AG10803 (cell line): ENCODE data around the gene RAG2.

Source experiments
- DNase-seq: peaks from one replicate; pipeline ENCODE4 v3.0.0; 2010; ENCODE audit warnings: low read depth
- H3K4me3 ChIP-seq: 2 replicates; pipeline ENCODE4 v1.5.1; 2011; ENCODE audit warnings: mild to moderate bottlenecking, low read length, control low read depth
- TF ChIP-seq, protein P1 (sequence below): conservative IDR thresholded peaks from 2 replicates; pipeline ENCODE4 v1.5.1; 2011; ENCODE audit warnings: mild to moderate bottlenecking, low read length, control low read depth, inconsistent platforms

RAG2 gene

DNA sequence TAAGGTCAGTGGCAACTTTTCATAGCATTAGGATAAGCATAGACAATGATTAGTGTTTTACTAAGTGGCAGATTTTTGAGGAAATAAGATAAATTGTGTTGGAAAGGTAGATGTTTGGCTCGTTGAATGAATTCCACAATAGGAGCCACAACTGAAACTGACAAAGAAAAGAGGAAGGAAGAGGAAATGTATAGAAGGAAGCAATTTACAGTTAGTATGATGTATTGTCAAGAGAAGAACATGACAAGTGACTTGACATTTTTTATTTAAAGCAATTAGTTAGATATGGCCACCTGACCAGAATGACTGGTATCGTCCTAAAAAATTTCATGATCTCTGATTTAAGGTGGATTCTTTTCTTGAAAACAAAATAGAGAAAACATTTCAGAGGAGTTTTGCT lies 3.1 kb upstream of the RAG2 start:
- TF ChIP-seq, protein P1, sequence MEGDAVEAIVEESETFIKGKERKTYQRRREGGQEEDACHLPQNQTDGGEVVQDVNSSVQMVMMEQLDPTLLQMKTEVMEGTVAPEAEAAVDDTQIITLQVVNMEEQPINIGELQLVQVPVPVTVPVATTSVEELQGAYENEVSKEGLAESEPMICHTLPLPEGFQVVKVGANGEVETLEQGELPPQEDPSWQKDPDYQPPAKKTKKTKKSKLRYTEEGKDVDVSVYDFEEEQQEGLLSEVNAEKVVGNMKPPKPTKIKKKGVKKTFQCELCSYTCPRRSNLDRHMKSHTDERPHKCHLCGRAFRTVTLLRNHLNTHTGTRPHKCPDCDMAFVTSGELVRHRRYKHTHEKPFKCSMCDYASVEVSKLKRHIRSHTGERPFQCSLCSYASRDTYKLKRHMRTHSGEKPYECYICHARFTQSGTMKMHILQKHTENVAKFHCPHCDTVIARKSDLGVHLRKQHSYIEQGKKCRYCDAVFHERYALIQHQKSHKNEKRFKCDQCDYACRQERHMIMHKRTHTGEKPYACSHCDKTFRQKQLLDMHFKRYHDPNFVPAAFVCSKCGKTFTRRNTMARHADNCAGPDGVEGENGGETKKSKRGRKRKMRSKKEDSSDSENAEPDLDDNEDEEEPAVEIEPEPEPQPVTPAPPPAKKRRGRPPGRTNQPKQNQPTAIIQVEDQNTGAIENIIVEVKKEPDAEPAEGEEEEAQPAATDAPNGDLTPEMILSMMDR: no peak

DNA sequence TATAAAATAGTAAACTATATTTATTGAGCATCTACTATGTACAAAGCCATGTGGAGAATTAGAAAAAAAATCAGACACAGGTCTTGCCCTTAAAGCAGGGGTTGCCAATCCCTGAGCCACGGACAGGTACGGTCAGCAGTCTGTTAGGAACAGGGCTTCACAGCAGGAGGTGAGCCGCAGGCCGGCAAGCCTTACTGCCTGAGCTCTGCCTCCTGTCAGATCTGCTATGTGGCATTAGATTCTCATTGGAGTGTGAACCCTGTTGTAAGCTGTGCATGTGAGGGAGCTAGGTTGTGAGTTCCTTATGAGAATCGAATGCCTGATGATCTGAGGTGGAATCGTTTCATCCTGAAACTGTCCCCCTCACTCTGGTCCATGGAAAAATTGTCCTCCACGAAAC lies 2.1 kb upstream of the RAG2 start:
- H3K4me3 ChIP-seq: no peak overlapping the region
- TF ChIP-seq, protein P1: no peak
- no peak for DNase-seq

More for the DNA sequence above, 3.1 kb upstream of the RAG2 start:
- H3K4me3 ChIP-seq: no peak overlapping the region
- no peak for DNase-seq

DNA sequence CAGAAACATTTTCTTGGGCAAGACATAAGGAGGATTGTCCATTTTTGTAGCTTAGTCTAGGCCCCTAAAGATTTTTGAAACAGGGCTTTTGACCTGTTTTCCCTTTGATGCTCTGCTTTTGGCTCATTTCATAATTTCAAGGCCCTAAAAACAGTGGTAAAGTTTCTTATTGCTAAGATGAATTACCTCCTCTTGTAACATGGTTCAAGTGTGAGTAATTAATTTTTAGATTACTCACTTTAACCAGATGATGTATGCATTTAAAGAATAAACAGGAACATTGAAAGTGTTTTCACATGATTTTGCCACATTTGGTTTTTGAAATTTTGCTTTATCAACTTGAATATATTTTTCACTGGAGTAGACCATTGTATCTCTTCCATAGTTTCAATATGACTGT lies 1.2 kb downstream of the RAG2 start:
- TF ChIP-seq, protein P1: no peak
- no peak for DNase-seq
- H3K4me3 ChIP-seq: no peak overlapping the region

DNA sequence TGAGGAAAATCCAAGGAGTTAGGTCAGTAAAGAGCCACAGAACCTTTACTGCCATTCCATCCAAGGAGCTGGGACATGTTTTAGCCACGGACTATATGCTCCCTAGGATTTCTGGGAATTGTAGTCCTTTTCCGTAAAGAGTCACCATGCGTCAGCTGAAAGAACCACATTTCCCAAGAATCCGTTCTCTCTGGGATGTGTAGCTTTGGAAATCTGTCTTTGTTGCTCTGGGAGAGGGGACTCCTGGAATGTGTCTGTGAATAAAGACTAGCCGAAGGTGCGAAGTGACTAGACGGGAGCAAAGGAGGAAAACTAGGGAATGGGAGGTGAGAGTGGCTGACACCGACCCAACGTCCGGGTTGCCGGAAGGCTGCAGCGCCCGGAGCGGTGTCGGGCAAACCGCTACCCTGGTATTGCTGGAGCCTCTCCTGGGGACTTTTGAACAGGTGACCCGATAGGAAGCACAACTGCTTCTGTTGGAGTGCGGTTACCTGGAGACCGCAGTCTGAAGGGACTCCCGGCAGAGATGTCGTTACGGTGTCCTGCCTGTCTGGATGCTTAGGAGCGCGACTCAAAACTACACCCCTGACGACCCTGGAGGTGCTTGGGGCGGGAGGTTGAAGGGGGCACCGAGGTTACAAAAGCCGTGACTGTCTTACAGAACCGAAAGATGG lies 3.6 kb downstream of the RAG2 start, which contains the start of gene IFTAP:
TSS of gene IFTAP (plus strand) at position 187 of the 674 bp plus-strand sequence. CDS start 15,602 bp downstream, outside the sequence.
- TF ChIP-seq, protein P1: no peak
- peak; percentile 89 for DNase-seq
- H3K4me3 ChIP-seq: peak within 1 kb of the TSS; percentile 96

DNA sequence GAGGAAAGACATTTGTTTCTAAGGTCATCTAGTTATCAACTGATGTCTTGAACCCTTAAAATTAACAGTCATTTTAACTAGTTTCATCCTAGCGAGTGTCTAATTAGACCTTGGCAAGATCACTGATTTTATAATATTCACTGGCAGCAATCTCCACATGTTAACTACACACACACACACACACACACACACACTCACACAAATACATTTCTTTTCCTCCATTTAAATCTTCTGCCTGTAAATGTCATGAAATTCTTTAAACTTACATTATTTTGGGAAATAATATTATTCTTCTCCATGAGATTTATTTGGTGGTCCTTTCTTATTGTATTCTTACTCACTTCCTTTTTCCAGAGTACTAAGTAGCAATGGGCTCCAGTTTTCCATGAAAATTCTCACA lies 6.6 kb downstream of the RAG2 start:
- no peak overlapping the region for H3K4me3 ChIP-seq
- TF ChIP-seq, protein P1: no peak
- no peak for DNase-seq

DNA sequence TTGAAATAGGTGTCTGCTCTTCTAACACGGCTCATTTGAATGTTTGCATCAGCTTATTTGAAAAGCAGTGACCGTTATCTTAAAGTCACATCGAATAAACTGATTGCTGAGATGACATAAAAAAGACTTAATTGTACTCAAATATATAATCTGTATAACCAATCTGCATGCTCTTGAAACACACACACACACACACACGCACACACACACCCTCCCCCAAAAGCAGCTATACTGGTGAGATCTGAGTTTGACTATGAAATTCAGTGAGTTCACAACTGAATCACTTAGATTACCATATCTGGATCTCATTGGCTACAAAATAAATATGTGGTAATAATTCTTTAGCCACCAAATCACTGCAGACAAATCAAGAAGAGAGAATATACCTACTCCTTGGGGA lies 7.5 kb downstream of the RAG2 start:
- DNase-seq: no peak
- TF ChIP-seq, protein P1: no peak
- H3K4me3 ChIP-seq: no peak overlapping the region

DNA sequence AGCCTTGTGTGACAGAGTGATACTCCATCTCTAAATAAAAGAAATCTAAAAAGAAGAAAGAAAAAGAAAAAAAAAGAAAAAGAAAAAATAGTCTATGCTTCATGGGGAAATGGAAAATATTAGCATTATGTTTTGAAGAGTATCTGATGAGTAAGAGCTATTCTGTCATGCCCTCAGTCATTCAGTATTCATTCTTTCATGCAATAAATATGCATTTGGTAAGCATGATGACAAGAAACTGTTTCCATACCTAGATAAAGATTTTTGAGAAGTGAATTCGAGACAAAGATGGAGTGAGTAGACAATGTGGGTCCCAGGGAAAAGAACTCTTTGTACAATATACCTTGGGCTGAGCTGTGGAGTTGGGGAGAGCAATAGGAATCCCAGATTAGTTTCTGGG lies 9.9 kb downstream of the RAG2 start:
- TF ChIP-seq, protein P1: no peak
- no peak overlapping the region for H3K4me3 ChIP-seq

More for the DNA sequence above, 9.9 kb downstream of the RAG2 start:
- DNase-seq: no peak
